GM12878 (cell line): ENCODE measurements around the gene CDC42SE1. TPM values are rescaled to one million over a fixed set of nuclear protein-coding genes. Genes with fewer than 3 reads are reported as not detected.

ENCODE experiments used
- ATAC-seq: fragments of 200-7000 bp; cut with Tn5 transposase; 3 replicates; pipeline ENCODE4 v1.9.1; 2020; ENCODE audit warnings: mild to moderate bottlenecking, moderate library complexity
- BruUV-seq: library from RNA; stranded (reverse); fragments of 400-500 nt; replicated peaks from 2 replicates; lab custom pipeline; 2021; lab: Mats Ljungman, UMichigan
- CTCF ChIA-PET: fragments of 300-600 bp; sonication (Branson Sonifier 250); formaldehyde crosslinking; extraction: SDS; loops from one replicate; lab custom pipeline; 2021; ENCODE audit warnings: inconsistent platforms; lab: Yijun Ruan, JAX
- POLR2A ChIA-PET: fragments of 350-600 bp; formaldehyde crosslinking; extraction: SDS; loops from one replicate; lab custom pipeline; 2021; ENCODE audit warnings: inconsistent platforms; lab: Charles Lee
- RAD21 ChIA-PET: fragments of 300-600 bp; sonication (Branson Sonifier 250); formaldehyde crosslinking; loops from one replicate; lab custom pipeline; 2023; ENCODE audit warnings: antibody characterized with exemption; ENCODE audit not compliant: unreplicated experiment; lab: Charles Lee
- SMC1A ChIA-PET: fragments of 300-600 bp; sonication (Branson Sonifier 250); formaldehyde crosslinking; loops from one replicate; lab custom pipeline; 2023; ENCODE audit not compliant: unreplicated experiment, uncharacterized antibody; lab: Charles Lee
- DNase-seq: peaks from one replicate; pipeline ENCODE4 v3.0.0-alpha.2; 2011; ENCODE audit warnings: low read depth, low spot score
- FAIRE-seq: peaks from 3 replicates; lab custom pipeline; 2011; peaks lifted over from hg19 to GRCh38; lab: Jason Lieb, UNC
- H2AFZ ChIP-seq: 2 replicates; pipeline ENCODE4 v1.6.0; 2011; ENCODE audit warnings: low read depth, low read length, control low read depth; ENCODE audit not compliant: control insufficient read depth
- H3K27ac ChIP-seq: 2 replicates; pipeline ENCODE4 v1.5.1; 2011; ENCODE audit warnings: control low read depth; ENCODE audit not compliant: control insufficient read depth, insufficient read depth
- H3K27me3 ChIP-seq, 2 experiments: replicated peaks in 1 of 2; 2 replicates each; pipeline versions ENCODE4 v1.6.0 to v1.6.1; 2011; ENCODE audit warnings: low read length in 1 of 2; ENCODE audit not compliant: control insufficient read depth in 2 of 2, insufficient read depth in 2 of 2
- H3K36me3 ChIP-seq, 2 experiments: 2 replicates each; pipeline ENCODE4 v1.5.1; 2011; ENCODE audit warnings: low read length in 1 of 2; ENCODE audit not compliant: control insufficient read depth in 2 of 2, insufficient read depth in 2 of 2
- H3K4me1 ChIP-seq: 2 replicates; pipeline ENCODE4 v1.6.1; 2011; ENCODE audit warnings: mild to moderate bottlenecking, low read length, moderate library complexity, mixed read lengths; ENCODE audit not compliant: control insufficient read depth, insufficient read depth
- H3K4me2 ChIP-seq: 2 replicates; pipeline ENCODE4 v1.6.0; 2011; ENCODE audit warnings: control low read depth; ENCODE audit not compliant: control insufficient read depth, insufficient read depth
- H3K4me3 ChIP-seq: fragments of 200-600 bp; sonication (generic); 2 replicates; pipeline ENCODE4 v1.5.1; 2016
- H3K79me2 ChIP-seq: 2 replicates; pipeline ENCODE4 v1.6.0; 2011; ENCODE audit warnings: low read length; ENCODE audit not compliant: control insufficient read depth, insufficient read depth
- H3K9ac ChIP-seq: 2 replicates; pipeline ENCODE4 v1.8.0; 2011; ENCODE audit warnings: low read length, control low read depth, mixed read lengths; ENCODE audit not compliant: control insufficient read depth, insufficient read depth
- H3K9me3 ChIP-seq: replicated peaks from 3 replicates; pipeline ENCODE4 v1.5.1; 2011; ENCODE audit warnings: mild to moderate bottlenecking, low read length; ENCODE audit not compliant: control insufficient read depth, insufficient read depth
- H4K20me1 ChIP-seq: 2 replicates; pipeline ENCODE4 v1.6.0; 2011; ENCODE audit not compliant: control insufficient read depth, insufficient read depth
- ATF7 ChIP-seq: fragments of 450-650 bp; IDR thresholded peaks from 2 replicates; pipeline ENCODE4 v1.6.1; 2016; ENCODE audit warnings: low read depth, mild to moderate bottlenecking
- BMI1 ChIP-seq: fragments of 450-650 bp; IDR thresholded peaks from 2 replicates; pipeline ENCODE4 v1.6.1; 2016; ENCODE audit warnings: mild to moderate bottlenecking, moderate library complexity, borderline replicate concordance
- RAD21 ChIP-seq: IDR thresholded peaks from 2 replicates; pipeline ENCODE4 v1.6.1; 2011; ENCODE audit warnings: mild to moderate bottlenecking, low read depth, low read length, moderate library complexity; ENCODE audit not compliant: insufficient read depth
- TCF7 ChIP-seq: IDR thresholded peaks from 2 replicates; pipeline ENCODE4 v1.6.1; 2014; ENCODE audit warnings: antibody characterized with exemption, borderline replicate concordance
- WGBS: methylation state at CpG from one replicate; pipeline ENCODE4 v1.1.6; 2016; ENCODE audit warnings: low lambda C conversion rate; ENCODE audit not compliant: insufficient replicate concordance, insufficient coverage; ENCODE audit errors: missing lambda C conversion rate; 5-methylcytosine and 5-hydroxymethylcytosine counted together
- in situ Hi-C: fragments of 300-500 bp; cut with MboI; formaldehyde crosslinking; loops from 9 replicates; pipeline ENCODE4 v1.14.3; 2018; ENCODE audit warnings: mixed read lengths
- intact Hi-C: fragments of 100-400 bp; cut with micrococcal nuclease; formaldehyde crosslinking; loops from one replicate; pipeline ENCODE4 v1.14.2; 2022; ENCODE audit not compliant: unreplicated experiment
- polyA plus RNA-seq, 11 experiments: library from polyadenylated mRNA; depleted of rRNA in 4 of 11; unstranded in 6 of 11; stranded (reverse) in 5 of 11; fragments of >200 nt; fragmentation: Nextera tagmentation in 4 of 11; fragmentation: Illumina TruSeq in 1 of 11; extraction: Ambion mirVana in 4 of 11; extraction: Trizol in 1 of 11; gene quantifications; 1 replicate in 1 of 11; 2 replicates in 10 of 11; pipeline versions ENCODE4 v1.2.1 to v1.2.3, GENCODE V29; 2011 to 2016; ENCODE audit warnings: inconsistent platforms in 2 of 11, missing spikeins in 2 of 11, low read depth in 1 of 11
- total RNA-seq, 4 experiments: library from RNA; depleted of rRNA in 3 of 4; stranded (reverse); fragments of >200 nt in 3 of 4; fragmentation: Illumina TruSeq in 1 of 4; extraction: Trizol in 1 of 4; gene quantifications; 2 replicates each; pipeline versions ENCODE4 v1.2.1 to v1.2.3, GENCODE V29; 2013 to 2021

Gene CDC42SE1
- total and polyA plus RNA-seq, 10 of the 15 experiments (the other 5 are each of a cell fraction or from before 2014, with no cell fraction given), result 35.7 to 112 (median 74.3) TPM

DNA sequence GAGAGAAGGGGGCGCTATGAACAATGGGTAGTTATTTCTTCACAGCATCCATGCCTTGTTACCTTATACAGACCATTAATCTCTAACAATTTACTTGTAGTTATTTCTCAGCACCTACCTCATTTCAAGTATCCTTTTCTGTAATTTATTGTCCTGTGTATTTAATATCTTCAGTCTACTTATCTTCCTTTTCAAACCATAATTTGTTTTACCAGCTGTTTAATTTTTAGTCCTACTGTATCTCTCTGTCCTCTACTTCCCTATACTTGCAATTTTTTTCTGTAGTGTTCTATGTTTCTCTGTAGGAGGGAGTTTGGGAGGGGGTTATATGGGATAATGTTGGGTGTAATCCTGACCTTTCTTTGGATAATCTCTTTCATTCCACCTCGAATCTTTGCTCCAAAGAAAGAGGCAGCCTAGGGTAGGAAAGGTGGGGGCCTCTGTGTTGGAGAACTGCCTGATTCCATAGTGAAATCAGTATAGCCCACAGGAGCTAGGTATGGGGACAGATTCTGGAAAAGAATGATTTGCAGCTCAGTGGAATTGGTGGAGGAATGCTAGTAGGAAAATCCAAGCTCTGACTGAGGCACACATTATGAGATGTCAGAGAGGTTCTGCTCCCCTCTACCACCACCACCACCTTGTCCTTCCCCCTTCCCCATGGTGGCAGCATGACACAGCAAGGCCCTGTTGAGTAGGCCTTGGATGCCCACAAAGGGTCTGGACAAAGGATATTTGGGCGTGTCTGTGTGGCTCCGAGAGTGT, 1.4 kb upstream of the CDC42SE1 start:
- H4K20me1 ChIP-seq, result peaks cover 3% of the 10 kb centered on the region; the same call in 1 of the 2 replicates
- peak overlapping the region; percentile 73 for H3K4me2 ChIP-seq
- H2AFZ ChIP-seq, result peak overlapping the region; percentile 95
- DNase-seq (no peak), ATAC-seq (no peak), FAIRE-seq (no peak)
- H3K4me3 ChIP-seq, result peak overlapping the region; percentile 93
- intact Hi-C loops (no loop called here), in situ Hi-C loops (no loop called here)
- WGBS, result 58% methylated on average over 4 of the region's 4 CpGs
- no peaks in the 10 kb centered on the region for H3K9me3 ChIP-seq
- POLR2A ChIA-PET, result interaction anchor here (0.6 to 5.8 kb wide), 7 partner anchors 10 to 481 kb away, joined by 3 to 65 read pairs (median 5); partner anchors contain the start of genes C1orf56, GABPB2, MCL1 and VPS72
- H3K9ac ChIP-seq, result peak overlapping the region; percentile 94
- H3K36me3 ChIP-seq, result peaks cover 0 to 7% of the 10 kb centered on the region in 2 experiments; a peak in 2 of 4 replicates
- RAD21 ChIA-PET, result interaction anchor here (0.9 to 1.9 kb wide), 4 partner anchors 10 to 220 kb away, joined by 3 to 7 read pairs (median 4); partner anchors contain the start of gene GABPB2
- TSS peak; percentile 49 for BruUV-seq
- peak overlapping the region; percentile 97 for H3K27ac ChIP-seq
- H3K27me3 ChIP-seq, result no peaks in the 10 kb centered on the region
- peaks cover 45% of the 10 kb centered on the region for H3K79me2 ChIP-seq
- TF ChIP-seq TCF7 (no peak), RAD21 (0 out of 2 replicates have a peak, but pooled peaks have one; percentile 2), ATF7 (no peak), BMI1 (no peak)
- CTCF ChIA-PET, result interaction anchor here (0.6 to 7.4 kb wide), 16 partner anchors 7 to 364 kb away, joined by 3 to 76 read pairs (median 4); partner anchors contain the start of genes C1orf56, GABPB2, GOLPH3L and MINDY1
- H3K4me1 ChIP-seq, result peaks cover 21% of the 10 kb centered on the region
- SMC1A ChIA-PET, result interaction anchor here (0.6 to 3.6 kb wide), 8 partner anchors 10 to 96 kb away, joined by 3 to 22 read pairs (median 8); partner anchors contain the start of genes C1orf56, GABPB2 and TNFAIP8L2
